GM12872 (cell line): ENCODE data around the gene SPAM1.

Source experiments
- CTCF ChIP-seq: IDR thresholded peaks from 3 replicates; pipeline ENCODE4 v1.5.1; 2011; ENCODE audit warnings: low read depth, mild to moderate bottlenecking, low read length, moderate library complexity; ENCODE audit not compliant: insufficient read depth

The SPAM1 gene

GRCh38 chr7:123977081-123977480, 52.0 kb downstream of the SPAM1 start:
- TF ChIP-seq CTCF, result no peak

- TF ChIP-seq CTCF, result no peak
Observed at GRCh38 chr7:123979876-123980275, 54.8 kb downstream of the SPAM1 start.

GRCh38 chr7:123987445-123987844, 62.4 kb downstream of the SPAM1 start:
- TF ChIP-seq CTCF, result no peak

- no peak for TF ChIP-seq CTCF
Observed at GRCh38 chr7:123992913-123993518, 68.0 kb downstream of the SPAM1 start.

GRCh38 chr7:123993996-123994395, 69.0 kb downstream of the SPAM1 start:
- TF ChIP-seq CTCF, result no peak

- TF ChIP-seq CTCF, result no peak
Observed at GRCh38 chr7:123994449-123994848, 69.4 kb downstream of the SPAM1 start.

- no peak for TF ChIP-seq CTCF
Observed at GRCh38 chr7:123995617-123996326, 70.7 kb downstream of the SPAM1 start.
